Erythroblast (primary cell): ENCODE results near the gene NTRK1.

Experiments used
- GATA1 ChIP-seq: IDR thresholded peaks from 2 replicates; pipeline ENCODE4 v1.6.1; 2011; ENCODE audit warnings: low read depth, mild to moderate bottlenecking, control low read depth, low read length, moderate library complexity
- POLR2A ChIP-seq: IDR thresholded peaks from 2 replicates; pipeline ENCODE4 v1.6.1; 2011; ENCODE audit warnings: mild to moderate bottlenecking, low read length

GRCh38 chr1:156885314-156885713 is 24.6 kb downstream of the NTRK1 start:
- TF ChIP-seq POLR2A (no peak), GATA1 (no peak)
